Prostate gland (tissue), 2 donors: ENCODE results near the gene GMPS. TPM values are rescaled to one million over a fixed set of nuclear protein-coding genes. Genes with fewer than 3 reads are reported as not detected.
"Not testable (repeated sequence)": the region's sequence is repeated elsewhere in the genome, so short reads cannot be mapped to it uniquely, and the experiment has no call there.

Experiments used
- DNase-seq: peaks from one replicate; pipeline ENCODE4 v3.0.0-alpha.2; 2019; ENCODE audit warnings: low spot score
- H3K27ac ChIP-seq, 2 donors: fragments of 200-600 bp; sonication (generic); 2 replicates each; pipeline ENCODE4 v1.5.1; 2017 to 2019
- H3K27me3 ChIP-seq: fragments of 200-600 bp; sonication (generic); replicated peaks from 2 replicates; pipeline ENCODE4 v1.5.1; 2019; ENCODE audit not compliant: insufficient read depth
- H3K36me3 ChIP-seq, 2 donors: fragments of 200-600 bp; sonication (generic); 1 replicate in 1 of 2; 2 replicates in 1 of 2; pipeline versions ENCODE4 v1.5.1 to v1.8.1; 2017 to 2019
- H3K4me1 ChIP-seq: fragments of 200-600 bp; sonication (generic); replicated peaks from 2 replicates; pipeline ENCODE4 v1.5.1; 2019
- H3K4me3 ChIP-seq, 2 donors: fragments of 200-600 bp; sonication (generic); 2 replicates each; pipeline ENCODE4 v1.5.1; 2017 to 2019
- H3K9me3 ChIP-seq: fragments of 200-600 bp; sonication (generic); 2 replicates; pipeline ENCODE4 v1.5.1; 2017
- CTCF ChIP-seq, 4 experiments: fragments of 200-600 bp in 2 of 4; fragments of 450-650 bp in 2 of 4; sonication (generic) in 2 of 4; IDR thresholded peaks; 1 replicate in 3 of 4; 2 replicates in 1 of 4; pipeline ENCODE4 v1.5.1; 2016 to 2019; ENCODE audit warnings: antibody characterized with exemption in 4 of 4, mild to moderate bottlenecking in 2 of 4, moderate library complexity in 2 of 4
- POLR2A ChIP-seq: fragments of 450-650 bp; IDR thresholded peaks from one replicate; pipeline ENCODE4 v1.6.1; 2016; ENCODE audit warnings: antibody characterized with exemption, mild to moderate bottlenecking
- POLR2AphosphoS5 ChIP-seq: sonication (generic); formaldehyde crosslinking; IDR thresholded peaks from one replicate; pipeline ENCODE4 v1.6.1; 2017; ENCODE audit warnings: antibody characterized with exemption
- WGBS: methylation state at CpG from one replicate; pipeline ENCODE4 v1.1.5; 2018; 5-methylcytosine and 5-hydroxymethylcytosine counted together
- intact Hi-C: fragments of 100-400 bp; cut with DNase I; formaldehyde crosslinking; loops from one replicate; pipeline ENCODE4 v1.14.2; 2022
- total RNA-seq, 2 donors: library from RNA; depleted of rRNA; stranded (reverse); fragments of >200 nt; gene quantifications; one replicate each; pipeline ENCODE4 v1.1.0, GENCODE V29; 2016

Gene GMPS
- total RNA-seq, result 10 to 100 TPM; 24.7 to 51.0 TPM

- H3K27me3 ChIP-seq, result no peaks in the 10 kb centered on the region
- DNase-seq, result peak; percentile 93
- intact Hi-C loops, result loop anchor here (1.0 to 5.0 kb wide), 2 partner anchors 16 to 63 kb away; partner anchors contain the start of genes C3orf33 and SLC33A1
- H3K27ac ChIP-seq, result peak within 1 kb of the TSS; percentile 86 to 92
- H3K36me3 ChIP-seq, result no peaks in the 10 kb centered on the region
- peak within 1 kb of the TSS; percentile 89 to 98 for H3K4me3 ChIP-seq
- H3K4me1 ChIP-seq, result no peaks in the 10 kb centered on the region
- H3K9me3 ChIP-seq, result no peaks in the 10 kb centered on the region
- peak; percentile 51 for TF ChIP-seq POLR2AphosphoS5
- TF ChIP-seq CTCF (IDR thresholded peaks at IDR 0.05), result peak; percentile 25 to 89 (median 66)
- peak; percentile 77 for TF ChIP-seq POLR2A
- 0% methylated on average over 48 of the region's 83 CpGs for WGBS
Measured at GRCh38 chr3:155870133-155870944, at the start of gene GMPS. TSS of gene GMPS (plus strand) at chr3:155870650. CDS start at chr3:155870871, 221 bp downstream.

GRCh38 chr3:155828490-155829098 is 41.9 kb upstream of the GMPS start:
- DNase-seq, intact Hi-C loops, H3K4me1 ChIP-seq, H3K9me3 ChIP-seq, H3K27me3 ChIP-seq, H3K4me3 ChIP-seq, H3K27ac ChIP-seq, H3K36me3 ChIP-seq: not testable (repeated sequence)
- WGBS, result 96% methylated on average over 13 of the region's 13 CpGs

- Histone ChIP-seq H3K4me1 (no peaks in the 10 kb centered on the region), H3K4me3 (no peak overlapping the region), H3K36me3 (no peaks in the 10 kb centered on the region), H3K27ac (no peak overlapping the region), H3K27me3 (no peaks in the 10 kb centered on the region), H3K9me3 (no peaks in the 10 kb centered on the region)
- intact Hi-C loops, result no loop called here
- WGBS, result 74% methylated on average over 9 of the region's 9 CpGs
- no peak for DNase-seq
- no peak for TF ChIP-seq POLR2A
- TF ChIP-seq POLR2AphosphoS5, result no peak
- no peak for TF ChIP-seq CTCF (IDR thresholded peaks at IDR 0.05)
Measured at GRCh38 chr3:155835341-155836071, 34.9 kb upstream of the GMPS start.

GRCh38 chr3:155843569-155843968 is 26.9 kb upstream of the GMPS start:
- Histone ChIP-seq H3K4me3 (no peak overlapping the region), H3K36me3 (no peaks in the 10 kb centered on the region), H3K4me1 (no peaks in the 10 kb centered on the region), H3K27me3 (no peaks in the 10 kb centered on the region), H3K9me3 (no peaks in the 10 kb centered on the region), H3K27ac (no peak overlapping the region)
- 57% methylated on average over 1 of the region's 1 CpG for WGBS
- no peak for DNase-seq
- intact Hi-C loops, result no loop called here
- TF ChIP-seq POLR2A (no peak), POLR2AphosphoS5 (no peak), CTCF (IDR thresholded peaks at IDR 0.05) (no peak)

GRCh38 chr3:155846119-155846518 is 24.3 kb upstream of the GMPS start:
- no peak overlapping the region for H3K4me3 ChIP-seq
- DNase-seq, result no peak
- intact Hi-C loops, result no loop called here
- H3K27me3 ChIP-seq, result no peaks in the 10 kb centered on the region
- no peaks in the 10 kb centered on the region for H3K9me3 ChIP-seq
- H3K36me3 ChIP-seq, result no peaks in the 10 kb centered on the region
- no peak overlapping the region for H3K27ac ChIP-seq
- 90% methylated on average over 3 of the region's 3 CpGs for WGBS
- TF ChIP-seq POLR2AphosphoS5 (no peak), CTCF (IDR thresholded peaks at IDR 0.05) (no peak), POLR2A (no peak)
- no peaks in the 10 kb centered on the region for H3K4me1 ChIP-seq
